HG03432 (cell line): Measurements from ENCODE around the gene KRTAP10-12.

ENCODE experiments used
- ATAC-seq: cut with Tn5 transposase; IDR thresholded peaks from one replicate; pipeline ENCODE4 v1.9.1; 2021; ENCODE audit warnings: mild to moderate bottlenecking, moderate library complexity; ENCODE audit not compliant: unreplicated experiment

KRTAP10-12 gene

DNA sequence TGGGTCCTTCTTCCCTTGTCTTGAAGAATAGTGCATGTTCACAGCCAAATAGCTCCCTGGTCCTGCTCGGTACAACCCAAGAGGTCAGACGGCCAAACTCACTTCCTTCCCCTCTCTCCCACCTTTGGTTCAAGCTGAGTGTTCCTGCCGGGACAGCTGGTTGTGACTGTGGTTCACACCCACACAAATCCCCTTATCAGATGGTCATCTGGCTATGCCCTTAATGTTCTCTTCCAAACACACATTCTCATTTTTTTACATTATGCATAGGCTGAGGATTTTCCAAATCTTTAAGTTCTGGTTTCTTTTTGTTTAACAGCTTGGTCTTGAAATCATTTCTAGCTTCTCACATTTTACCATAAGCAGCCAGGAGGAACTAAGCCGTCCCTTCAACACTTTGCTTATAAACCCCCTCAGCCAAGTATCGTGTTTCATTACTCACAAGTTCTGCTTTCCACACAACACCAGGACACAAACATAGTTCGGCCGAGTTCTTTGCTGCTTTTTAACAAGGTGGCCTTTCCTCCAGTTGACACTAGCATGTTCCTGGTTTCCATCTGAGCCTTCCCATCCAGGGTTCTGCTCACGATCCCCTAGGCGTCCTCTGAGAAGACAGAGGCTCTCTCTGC is 34.1 kb downstream of the KRTAP10-12 start:
- no peak for ATAC-seq

DNA sequence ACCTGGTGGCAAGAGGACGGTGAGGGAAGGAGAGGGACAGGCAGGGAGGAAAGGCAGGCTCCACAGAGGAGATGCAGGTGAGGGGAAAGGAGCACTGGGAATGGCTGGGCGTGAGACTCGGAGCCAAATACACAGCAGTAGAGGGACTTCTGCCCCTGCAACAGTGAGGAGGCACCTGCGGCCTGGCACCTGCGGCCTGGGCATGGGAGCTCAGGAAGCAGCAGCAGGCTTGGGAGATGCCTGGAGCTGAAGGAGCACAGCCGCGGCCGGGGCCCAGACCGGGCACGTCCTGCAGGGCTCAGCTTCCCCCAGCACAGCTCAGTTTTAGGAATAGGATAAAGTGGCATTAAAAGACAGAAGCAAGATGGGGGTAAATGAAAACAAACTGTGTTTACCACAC is 35.3 kb downstream of the KRTAP10-12 start:
- no peak for ATAC-seq

DNA sequence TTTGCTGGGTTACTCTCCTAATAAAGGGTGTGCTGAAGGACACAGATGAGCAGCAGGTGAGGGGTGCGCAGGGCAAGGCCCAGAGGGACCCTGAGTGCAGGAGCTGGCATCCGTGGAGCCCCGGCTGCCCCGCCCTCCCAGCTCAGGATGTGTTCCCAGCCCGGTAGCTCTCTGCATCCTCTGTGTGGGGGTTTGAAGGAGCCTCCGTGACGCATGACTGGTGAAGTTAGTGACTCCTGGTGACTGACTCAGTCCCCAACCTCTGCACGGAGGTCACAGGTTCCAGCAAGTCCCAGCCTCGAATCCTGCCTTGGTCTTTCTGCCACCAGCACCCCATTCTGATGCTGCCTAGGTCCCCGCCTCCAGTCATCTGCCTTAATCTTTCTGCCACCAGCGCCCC is 36.0 kb downstream of the KRTAP10-12 start:
- ATAC-seq: no peak

DNA sequence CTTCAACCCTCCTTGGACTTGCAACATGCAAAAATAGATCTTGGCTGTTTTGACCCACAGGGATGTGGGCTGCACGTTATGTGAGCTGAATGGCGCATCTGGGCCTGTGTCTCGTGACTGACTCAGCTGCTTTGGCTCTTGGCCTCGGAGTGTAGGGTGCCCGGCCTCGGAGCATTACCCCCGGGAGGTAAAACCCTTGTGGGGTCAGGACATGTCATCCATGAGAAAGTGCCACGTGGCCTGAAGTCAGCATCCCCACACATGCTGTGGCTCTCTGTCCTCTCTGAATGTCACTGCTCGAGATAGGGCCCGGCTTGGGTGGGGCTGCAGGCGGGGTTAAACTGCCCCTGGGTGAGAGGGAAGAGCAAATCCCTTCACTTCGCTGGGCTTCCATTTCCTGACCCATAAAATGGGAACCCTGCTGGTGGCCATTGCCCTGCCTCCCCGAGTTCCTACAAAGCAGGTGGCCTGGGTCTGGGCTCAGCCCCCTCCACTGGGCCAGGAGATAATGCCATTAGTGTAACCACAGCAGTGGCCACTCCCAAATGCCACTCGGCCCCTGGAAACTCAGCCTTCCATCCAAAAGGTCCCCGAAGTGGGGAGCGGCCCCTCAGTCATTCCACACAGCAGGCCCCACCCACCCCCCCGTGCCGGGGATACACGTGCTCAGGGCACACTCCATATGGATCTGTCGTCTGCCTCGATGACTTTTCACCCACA is 37.2 kb downstream of the KRTAP10-12 start:
- no peak for ATAC-seq

DNA sequence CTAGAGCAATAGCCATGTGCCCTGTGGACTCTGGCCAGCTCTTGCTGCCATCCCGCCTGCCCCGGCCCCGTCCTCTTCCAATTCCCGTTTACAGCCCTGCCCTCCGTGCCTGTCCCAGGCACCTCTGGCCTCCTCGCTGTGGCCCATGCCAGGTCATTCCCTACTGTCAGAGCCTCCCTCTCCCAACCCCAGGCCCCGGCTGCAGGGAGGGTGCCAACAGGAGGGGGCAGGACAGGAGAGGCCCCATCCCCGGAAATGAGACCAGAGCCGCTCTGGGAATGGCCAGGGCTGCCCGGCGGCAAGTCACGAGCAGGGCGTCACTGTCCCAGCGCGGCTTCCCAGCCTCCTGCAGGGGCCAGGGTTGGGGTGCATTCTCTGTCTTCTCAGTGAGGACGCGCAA is 37.9 kb downstream of the KRTAP10-12 start:
- ATAC-seq: no peak

DNA sequence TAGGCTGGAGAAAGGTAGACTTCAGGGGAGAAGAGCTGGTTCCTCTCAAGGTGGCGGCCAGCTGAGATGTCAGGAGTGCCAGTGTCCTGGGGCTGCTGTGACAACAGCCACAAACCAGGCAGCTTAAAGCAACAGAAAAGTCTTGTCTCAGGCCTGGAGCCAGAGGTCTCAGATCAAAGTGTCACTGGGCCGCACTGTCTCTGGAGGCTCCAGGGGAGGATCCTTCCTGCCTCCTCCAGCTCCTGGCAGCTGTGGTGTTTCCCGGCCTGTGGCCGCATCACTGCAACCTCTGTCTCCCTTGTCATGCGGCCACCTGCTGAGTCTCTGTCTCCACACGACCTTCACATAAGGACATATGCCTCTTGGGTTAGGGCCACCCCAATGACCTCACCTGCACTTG is 38.8 kb downstream of the KRTAP10-12 start:
- no peak for ATAC-seq

DNA sequence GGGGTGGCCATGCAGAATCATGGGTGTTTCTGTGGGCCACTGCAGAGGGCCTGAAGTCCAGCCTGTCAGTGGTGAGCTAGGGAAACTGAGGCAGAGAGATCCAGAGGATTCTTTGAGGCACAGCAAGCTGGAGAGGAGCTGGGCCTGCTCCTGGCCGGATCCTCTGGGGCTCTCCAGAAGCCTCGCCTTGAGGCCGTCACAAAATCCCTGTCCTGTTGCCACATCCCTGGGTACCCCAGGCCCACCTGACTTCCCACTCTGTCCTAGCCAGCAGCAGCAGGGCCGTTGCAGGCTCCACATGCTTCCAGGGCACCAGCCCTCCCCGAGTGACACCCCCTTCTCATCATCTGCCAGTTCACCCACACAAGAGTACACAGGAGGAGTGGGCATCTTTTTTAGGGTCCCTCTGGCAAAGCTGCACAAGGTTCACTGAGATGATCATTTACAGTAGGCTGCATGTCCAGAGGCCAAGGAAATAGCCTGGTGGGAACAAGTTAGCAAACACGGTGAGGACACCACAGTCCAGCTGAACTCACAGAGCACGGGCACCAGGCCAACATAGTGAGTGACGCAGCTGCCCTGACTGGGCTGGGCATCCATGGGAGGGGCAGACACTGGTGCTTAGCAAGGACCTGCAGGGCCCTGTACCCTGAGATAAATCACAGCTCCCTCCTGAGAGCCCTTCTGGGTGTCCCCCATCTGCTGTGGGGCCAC is 39.5 kb downstream of the KRTAP10-12 start:
- ATAC-seq: no peak

DNA sequence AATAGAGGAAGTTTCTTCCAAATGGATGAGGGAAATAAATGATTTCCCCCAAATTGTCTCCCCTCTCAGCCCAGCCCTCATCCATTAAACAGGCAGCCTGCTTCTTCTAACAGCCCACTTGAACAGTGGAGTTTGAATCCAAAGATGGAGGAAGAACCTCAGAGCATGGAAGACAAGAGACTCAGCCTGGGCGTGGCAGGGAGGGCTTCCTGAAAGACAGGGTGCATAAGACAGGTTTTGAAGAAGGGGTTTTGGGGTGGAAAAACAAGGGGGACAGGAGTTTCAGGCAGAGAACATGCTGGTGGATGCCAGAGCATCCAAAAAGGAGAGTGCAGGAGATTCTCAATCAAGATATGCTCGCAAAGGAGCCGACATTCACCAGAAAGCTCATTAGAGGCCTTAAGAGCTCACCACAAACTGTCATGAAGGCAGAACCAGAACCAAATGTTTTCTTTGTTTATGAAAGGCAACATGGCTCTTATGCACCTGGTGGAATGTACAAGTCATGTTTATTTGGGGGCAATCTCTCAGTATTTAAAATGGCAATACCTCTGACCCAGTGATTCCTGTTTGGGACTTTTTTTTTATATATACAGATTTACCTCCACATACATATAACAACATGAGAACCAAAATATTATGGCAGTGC is 40.9 kb downstream of the KRTAP10-12 start:
- ATAC-seq: no peak

DNA sequence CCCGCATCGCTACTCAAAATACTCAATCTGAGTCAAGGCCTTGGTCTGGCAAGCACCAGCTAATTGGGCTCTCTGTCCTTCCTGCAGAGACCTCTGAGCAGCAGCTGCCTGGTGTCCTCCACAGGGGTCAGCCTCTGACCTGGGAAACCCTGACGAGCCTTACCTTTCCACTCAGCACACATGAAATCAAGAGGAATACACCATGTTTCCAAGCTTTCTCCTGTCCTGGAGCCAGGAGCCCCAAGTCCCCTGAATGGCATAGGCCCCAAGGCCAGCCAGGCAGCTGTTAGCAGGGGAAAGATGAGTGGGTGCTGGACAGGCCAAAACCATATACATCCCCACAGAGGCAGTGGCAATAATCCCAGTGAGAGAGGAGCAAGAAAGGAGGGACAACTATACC is 41.6 kb downstream of the KRTAP10-12 start:
- ATAC-seq: no peak

DNA sequence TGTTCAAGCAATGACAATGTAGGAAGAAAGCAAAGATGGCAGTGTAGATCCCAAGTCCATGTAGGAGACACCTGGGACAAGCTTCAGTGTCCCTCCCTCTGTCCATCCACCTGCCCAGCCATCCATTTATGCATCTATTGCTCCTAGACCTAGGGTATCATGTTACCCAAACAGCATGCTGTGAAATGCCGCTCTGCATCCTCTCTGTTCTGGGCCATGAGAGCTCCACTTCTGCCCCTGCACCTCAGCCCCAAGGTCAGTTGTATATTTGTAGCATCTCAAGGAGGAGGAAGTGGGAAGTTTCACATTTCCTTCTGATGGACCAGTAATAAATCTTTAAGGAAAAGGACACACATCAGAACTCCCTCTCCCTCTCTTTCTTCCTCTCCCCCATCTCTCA is 42.3 kb downstream of the KRTAP10-12 start:
- ATAC-seq: no peak

DNA sequence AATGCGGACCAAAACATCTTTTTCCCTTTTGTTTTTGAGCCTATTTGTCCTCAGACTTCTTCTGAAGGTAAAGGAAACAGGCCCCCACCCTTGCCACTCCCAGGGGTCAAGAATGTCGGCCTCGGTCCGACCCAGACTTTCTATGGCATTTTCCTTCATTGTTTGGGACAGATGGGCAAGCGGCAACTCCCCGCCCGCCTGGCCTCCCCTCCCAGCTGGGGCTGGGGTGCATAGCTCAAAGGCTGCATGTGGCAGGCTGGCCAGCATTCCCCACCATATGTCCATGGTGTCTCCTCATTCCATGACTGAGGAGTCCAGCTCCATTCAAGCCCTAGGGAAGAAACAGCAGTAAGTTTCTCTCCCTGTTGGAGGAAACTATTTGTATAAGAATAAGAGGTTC is 43.8 kb downstream of the KRTAP10-12 start:
- no peak for ATAC-seq

DNA sequence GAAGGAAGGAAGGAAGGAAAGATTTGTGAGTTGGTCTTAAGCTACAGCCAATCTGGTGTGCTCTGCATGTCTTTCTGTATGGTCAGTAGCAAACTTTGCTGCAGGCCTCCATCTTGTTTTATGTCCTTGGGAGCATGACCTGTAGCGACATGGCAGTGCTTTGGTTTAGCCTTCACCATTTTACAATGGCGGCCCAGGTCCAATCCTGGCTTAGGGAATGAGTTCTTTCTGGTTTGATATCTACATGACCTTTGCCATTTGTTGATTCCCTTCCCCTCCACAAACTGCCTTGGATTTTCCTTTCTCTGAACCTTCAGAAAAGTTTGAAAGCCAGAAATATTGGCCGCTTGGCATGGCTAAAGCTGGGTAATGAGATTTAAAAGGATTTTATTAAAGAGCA is 44.9 kb downstream of the KRTAP10-12 start:
- no peak for ATAC-seq

DNA sequence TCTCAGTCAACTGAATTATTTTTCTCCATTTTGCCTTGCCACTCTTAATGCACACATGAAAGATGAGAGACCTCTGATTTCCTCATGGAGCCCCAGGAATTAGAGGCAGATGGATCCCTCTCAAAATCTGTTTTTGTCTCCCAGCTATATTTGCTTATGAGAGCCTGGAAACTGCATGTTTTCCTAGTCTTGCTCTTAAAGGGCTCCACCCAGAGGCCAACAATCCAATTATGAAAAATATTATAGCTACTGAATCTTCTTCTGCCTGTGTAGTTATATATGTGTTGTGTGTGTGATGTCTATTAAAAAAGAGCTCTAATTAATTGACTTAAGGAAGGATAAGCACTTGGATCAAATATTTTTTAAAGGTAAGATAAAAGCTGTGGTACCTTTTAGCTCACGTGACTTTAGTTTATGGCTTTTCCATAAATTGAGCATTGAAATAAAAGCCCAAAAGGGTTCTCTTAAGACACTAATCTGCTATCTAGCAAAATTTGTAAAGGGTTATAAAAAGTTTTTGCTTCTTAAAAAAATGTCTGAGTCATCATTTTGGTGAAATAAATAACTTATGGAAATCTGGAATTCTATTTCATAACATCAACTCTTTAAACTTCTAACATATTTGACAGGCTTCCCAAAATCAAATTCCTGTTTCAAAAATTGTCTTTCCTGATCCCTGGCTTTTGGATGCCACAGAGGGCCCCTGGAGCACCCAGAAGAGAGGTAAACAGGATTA is 45.6 kb downstream of the KRTAP10-12 start:
- no peak for ATAC-seq
